Posterior vena cava (tissue), 2 donors: ENCODE data around the gene CYP26B1. TPM values are rescaled to one million over a fixed set of nuclear protein-coding genes. Genes with fewer than 3 reads are reported as not detected.

Experiments used
- DNase-seq: peaks from one replicate; pipeline ENCODE4 v3.0.0-alpha.2; 2020; ENCODE audit warnings: low spot score
- intact Hi-C, 2 donors: fragments of 100-400 bp; cut with DNase I; formaldehyde crosslinking; loops; one replicate each; pipeline versions ENCODE4 v1.14.1 to v1.14.2; 2022 to 2023
- total RNA-seq, 2 donors: library from RNA; stranded (reverse); fragmentation: NEBNext Ultra II Directional; extraction: Animal tissue kit (Norgen Biotek cat#: 25700); gene quantifications; one replicate each; pipeline ENCODE4 v1.2.1, GENCODE V29; 2021
- donor health status: DM: yes; HTN: yes; CAD: no.
- donor health status: DM: yes; HTN: yes; CAD: no.

The CYP26B1 gene
- total RNA-seq, 2 donors from 2014 or later = 5.0 to 5.1 TPM

DNA sequence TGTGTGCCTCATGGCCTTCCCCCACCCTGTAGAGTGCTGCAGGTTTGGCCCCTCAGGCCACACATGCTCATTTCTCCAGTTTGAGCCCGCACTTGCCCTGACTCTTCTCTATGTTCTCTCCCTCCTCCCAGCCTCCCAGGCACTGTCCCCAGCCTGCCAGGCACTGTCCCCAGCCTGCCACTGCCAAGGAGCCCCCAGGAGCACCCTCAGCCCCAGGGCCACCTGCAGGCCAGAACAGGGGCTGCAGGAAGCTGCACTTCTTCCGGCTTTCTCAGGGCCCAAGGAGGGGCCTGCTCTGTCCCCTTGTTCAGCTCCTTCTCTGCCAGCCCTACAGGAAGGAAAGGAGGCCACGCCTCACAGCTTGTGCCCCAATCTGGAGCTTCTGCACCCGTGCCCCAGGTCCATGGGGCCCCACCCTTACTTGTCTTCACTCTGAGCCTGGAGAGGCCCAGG is 31.6 kb downstream of the CYP26B1 start:
- intact Hi-C loops = no loop called here
- no peak for DNase-seq

DNA sequence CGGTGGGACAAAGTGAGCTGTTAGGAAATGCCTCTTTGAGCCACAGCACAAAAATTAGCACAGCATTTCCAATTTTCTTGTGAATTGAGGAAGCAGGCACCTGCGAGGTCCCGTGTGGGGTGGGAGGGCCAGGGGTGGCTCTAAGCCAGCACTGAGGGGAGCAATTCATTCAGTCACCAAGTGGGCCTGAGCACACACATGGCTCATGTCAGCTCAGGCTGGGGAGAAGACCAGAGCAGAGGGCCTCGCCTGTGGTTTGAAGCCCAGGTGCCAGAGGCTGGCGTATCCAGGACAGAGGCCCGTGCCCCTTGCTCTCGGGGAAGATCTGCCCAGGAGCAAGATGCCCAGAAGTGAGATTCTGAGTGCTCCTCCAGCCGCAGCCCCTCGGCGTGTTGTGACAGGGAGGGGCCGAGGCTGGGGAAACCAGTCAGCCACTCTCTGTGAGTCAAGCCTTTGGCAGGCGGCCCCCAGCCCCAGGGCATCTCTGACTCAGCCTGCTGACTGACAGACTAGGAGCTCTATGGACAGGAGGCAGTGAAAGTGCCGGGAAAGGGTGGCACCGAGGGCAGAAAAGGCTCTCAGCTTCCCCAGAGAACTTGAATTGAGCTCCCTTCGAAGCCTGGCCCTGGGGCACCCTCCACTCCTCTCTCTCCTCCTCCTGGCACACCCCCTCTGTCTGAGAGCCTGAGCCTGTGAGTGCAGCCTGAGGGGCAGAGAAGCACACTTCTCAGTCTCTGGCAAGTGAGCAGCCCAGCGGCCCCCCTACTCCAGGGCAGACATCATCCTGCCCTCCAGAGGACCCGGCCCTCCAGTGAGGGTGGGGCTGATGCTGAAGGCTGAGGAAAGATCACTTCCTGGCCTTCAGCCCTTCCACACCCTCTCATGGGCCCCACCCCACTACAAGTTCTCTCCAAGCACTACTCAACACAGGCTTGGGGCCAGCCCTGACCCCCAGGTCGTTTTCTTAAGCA is 32.3 kb downstream of the CYP26B1 start:
- peak; percentile 88 for DNase-seq
- intact Hi-C loops = no loop called here

DNA sequence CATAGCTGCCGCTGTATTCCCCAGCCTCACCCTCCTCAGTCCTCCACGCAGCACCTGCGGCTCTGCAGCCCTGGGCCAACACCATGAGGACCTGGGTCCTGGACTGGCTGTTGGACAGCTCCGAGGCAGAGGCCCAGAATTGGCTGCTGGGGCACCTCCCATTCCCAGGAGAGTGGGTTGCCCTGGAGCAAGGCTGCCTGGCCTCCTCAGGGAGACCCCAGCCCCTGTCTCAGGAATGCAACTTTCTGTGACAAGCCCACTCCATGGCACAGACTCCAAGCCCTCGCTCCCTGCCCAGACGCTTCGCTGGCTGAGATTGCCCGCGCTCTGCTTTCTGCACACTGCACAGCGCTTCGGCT is 33.0 kb downstream of the CYP26B1 start:
- peak; percentile 64 for DNase-seq
- intact Hi-C loops = no loop called here

DNA sequence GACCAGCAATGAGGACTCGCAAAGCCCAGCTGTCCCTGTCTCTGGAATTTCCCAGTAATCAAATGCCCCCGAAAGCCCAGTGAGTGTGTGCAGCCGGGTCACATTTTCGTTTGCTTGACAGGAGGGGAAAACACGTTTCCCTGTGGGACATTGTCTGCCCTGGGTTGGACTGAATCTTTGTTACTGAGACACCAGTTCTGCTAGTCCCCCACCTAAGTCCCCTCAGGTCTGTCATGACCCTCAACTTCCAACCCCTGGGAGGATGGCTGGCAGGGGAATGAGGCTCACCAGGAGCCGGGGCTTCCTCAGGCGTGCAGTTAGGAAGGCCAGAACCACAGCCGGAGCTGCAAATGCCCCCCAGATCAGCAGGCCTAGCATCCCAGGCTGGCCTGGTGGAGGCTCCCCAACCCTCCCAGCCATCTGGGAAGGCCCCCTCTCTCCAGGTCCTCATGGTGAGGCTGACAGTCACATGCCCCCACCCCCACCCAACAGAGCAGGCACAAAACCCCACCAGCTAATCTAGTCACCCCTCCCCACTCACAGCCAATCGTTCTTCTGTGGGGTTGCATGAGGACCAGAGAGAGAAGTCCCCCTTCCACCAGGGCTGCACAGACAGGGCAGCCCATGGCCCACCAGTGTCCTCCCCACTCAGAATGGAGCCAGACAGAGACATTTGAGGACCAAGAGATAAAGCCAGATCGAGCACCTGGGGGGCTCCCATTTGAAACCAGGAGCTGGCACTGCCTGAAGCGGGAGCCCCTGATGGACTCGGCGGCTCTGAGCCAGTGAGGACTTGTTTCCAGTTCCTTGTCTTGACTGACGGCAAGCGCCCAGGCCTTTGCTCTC is 33.6 kb downstream of the CYP26B1 start:
- peak; percentile 36 for DNase-seq
- intact Hi-C loops = no loop called here

DNA sequence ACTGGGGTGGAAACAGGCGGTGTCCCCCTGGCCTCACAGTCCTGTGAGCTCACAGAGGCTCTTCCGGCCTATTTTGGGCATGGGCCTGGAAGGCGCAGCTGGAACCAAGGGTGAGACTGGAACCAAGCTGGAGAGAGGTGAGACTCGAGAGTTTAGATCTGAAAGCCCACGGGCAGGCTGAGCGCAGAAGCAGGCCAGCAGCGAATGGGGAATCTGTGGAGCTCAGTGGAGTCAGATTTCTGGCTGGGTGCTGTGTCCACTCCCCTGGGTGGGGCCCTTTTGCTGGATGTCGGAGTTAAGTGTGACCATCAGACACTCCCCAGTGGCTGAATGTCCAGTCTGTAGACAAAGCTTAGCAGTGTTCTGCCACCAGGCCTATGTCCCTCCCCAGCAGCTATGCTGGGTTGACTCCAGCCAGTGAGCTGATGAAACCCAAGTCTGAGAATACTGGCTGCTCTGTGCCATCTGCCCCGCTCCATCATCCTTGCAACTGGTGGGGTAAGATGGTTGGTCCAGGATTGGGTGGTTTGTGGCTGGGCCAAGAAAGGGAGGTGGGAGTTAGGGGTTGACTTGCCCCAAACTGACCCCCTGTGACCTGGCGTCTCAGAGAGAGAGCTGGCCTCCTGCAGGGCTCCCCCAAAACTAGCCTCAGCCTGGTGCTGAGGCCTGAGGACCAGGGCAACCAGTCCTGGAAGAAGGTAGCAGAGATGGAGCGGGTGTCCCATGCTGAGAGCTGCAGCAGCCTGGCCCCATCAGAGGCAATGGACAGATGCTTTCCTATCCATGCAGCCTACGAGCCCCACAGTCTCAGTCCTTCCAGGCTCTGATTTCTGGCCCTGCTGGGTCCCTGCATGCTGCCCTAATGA is 34.4 kb downstream of the CYP26B1 start:
- intact Hi-C loops = no loop called here
- peak; percentile 59 for DNase-seq

DNA sequence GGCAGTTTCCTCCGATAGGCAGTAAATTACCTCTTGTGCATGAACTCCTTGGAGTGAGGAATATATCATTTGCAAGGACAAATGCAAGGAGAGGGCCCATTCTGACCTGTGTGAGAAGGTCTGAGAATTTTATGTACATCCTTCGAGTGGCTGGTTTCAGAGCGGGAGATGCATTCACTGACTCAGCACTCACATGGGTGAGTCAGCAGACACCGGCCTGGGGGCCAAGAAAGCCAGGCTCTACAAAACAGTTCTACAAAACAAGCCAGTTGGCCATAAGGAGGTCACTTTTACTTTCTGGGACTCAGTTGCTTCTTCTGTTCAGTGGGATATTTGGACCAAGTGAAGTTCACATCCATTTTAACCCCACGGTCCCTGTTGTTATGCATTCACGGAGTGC is 35.3 kb downstream of the CYP26B1 start:
- peak; percentile 62 for DNase-seq
- intact Hi-C loops = no loop called here

DNA sequence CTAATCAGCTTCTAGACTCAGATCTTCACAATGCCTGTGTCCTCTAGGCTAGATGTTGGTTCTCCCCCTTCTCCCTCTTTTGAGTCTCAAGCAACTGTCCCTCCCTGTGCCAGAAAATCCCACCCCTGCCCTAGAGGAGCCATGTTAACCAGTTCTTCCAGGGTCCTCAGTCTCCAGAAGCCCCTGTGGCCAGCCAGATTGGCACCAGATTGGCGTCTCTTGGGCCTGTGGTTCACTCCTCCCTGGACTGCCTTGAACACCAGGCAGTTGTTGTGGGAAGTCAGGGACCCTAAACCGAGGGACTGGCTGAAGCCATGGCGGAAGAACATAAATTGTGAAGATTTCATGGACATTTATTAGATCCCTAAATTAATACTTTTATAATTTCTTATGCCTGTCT is 36.6 kb downstream of the CYP26B1 start:
- peak; percentile 51 for DNase-seq

DNA sequence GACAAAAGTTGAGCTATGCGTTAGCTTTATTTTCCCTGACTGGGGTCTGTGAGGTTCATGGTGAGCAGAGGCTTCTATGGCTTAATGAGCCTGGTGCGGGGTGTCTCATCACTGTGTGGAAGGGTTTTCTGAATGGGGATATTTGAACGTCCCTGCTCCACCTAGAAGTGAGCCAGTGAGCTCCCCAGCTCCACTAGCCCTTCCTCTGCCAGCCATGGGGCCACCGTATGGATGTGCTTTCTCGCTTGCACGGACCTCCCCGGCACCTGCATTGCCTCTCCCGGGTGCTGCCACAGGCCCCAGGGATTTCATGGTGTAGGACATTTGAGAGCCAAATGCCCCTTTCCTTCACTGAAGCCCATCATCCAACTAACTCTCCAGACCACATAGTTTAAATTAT is 37.8 kb downstream of the CYP26B1 start:
- DNase-seq = peak; percentile 41
- intact Hi-C loops = no loop called here

More for the DNA sequence above, 36.6 kb downstream of the CYP26B1 start:
- intact Hi-C loops = no loop called here

DNA sequence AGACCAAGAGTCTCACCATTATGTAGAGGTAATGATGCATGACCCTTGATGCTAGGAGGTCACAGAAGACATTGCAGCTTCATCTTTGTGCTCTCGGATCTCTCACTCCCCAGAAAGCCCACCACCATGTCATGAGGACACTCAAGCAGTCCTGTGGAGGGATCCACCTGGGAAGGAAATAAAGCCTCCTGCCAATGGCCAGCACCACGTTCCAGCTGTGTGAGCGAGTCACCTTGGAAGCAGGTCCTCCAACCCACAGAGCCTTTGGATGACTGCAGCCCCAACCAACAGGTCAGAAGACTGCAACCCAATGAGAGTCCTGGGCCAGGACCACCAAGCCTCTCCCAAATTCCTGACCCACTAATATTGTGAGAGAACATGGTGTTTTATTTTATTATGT is 38.4 kb downstream of the CYP26B1 start:
- peak; percentile 20 for DNase-seq
- intact Hi-C loops = no loop called here

DNA sequence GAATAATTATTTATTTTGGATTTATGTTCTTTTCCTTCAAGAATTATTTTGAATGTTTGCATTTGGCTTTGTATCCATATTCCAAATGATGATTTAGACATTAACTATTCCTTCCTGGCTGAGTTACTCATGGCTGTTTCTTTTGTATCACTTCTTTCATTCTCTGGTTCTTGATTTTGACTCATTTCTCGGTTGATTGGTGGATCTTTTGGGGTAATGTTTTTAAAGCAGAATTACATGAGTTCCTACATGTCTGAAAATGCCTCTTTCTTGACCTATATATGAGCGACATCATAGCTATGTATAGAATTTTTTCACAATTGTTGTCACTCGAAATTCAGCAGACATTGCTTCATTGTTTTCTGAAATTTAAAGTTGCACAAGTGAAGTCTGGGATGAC is 39.5 kb downstream of the CYP26B1 start:
- DNase-seq = no peak
- intact Hi-C loops = no loop called here

DNA sequence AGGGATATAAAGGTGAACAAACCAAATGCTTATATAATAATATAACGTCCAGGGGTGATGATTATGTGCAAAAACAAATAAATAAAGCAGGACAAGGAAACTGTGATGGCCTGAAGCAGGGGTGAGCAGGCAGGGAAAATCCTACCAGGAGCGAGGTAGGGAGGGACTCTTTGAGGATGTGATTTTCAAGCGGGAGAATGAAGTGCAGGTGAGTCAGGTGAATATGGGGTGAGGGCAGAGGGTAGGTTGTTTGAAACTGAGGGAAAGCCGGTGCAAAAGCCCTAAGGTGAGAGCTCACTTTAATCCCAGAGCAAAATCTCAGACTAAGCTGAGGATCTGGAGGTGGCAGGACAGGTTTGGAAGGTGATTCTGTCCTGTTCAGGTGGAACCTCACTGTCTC is 40.7 kb downstream of the CYP26B1 start:
- intact Hi-C loops = no loop called here
- no peak for DNase-seq

DNA sequence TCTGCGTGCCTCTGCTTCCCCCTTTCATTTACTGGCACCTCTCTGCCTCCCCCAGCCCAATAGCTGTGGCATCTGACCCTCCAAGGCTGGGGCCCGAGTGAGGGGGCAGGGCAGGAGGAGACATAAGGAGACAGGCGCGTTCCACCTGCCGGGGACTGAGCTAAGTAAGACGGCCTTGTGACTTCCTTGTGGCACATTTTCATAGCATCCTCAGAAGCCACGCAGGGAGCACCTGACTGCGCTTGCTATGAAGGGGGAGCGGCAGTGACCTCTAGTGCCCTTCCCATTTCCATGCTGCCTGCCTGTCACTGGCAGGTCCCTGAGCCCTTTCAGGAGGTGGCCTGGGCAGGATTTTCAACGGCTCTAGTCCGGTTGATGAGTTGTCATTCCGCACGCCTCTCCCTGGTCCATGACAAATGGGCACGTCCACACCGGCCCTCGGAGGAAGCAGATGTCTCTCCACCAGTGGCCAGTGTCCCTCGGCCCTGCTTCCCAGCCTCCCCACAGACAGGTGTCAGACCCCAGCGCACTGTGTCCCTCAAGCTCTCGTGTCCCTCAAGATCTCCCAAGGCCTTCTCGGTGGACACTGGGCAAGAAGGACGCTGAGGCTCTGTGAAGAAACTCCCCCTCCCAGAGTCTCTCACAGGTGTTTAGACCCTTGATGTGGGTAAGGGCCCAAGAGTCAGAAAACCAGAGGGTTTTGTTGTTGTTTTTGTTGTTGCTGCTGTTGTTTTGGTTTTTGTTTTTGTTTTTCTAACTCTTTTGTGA is 42.7 kb downstream of the CYP26B1 start:
- DNase-seq = peak; percentile 76
- intact Hi-C loops = no loop called here

DNA sequence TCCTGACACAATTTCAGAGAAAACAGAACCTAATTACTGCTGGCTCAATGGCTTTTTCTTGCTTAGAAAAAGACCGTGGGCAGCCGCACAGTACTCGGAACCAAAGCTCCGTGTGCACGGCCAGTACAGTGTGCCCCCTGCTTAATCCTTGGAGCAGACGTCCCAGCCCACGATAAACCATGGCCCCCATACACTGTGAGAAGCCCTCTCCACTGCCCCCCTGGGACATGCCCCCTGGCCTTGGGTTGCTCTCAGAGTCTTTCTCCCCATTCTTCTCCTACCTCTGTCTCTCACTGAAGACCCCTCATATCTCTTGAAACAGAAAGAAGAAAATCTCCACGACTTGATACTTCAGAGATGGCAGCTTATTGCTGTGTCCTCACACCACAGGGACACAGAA is 44.0 kb downstream of the CYP26B1 start:
- DNase-seq = peak; percentile 48

DNA sequence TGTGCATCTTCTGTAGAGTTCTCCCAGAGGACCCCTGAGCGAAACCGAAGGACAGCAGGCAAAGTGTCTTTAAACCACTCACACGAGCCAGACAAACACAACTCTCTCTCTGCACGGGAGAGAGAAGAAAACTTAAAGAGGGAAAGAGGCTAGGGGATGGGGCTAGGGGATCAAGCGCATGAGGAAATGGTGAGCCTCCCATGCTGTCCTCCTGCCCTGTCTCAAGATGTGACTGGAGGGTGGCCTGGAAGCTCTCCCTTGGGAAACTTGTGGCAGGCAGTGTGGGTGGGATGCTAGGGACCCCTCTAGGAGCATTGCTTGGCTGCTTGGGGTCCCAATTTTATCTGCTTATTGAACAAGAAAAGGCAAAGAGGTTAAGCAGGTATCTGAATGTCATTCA is 44.5 kb downstream of the CYP26B1 start:
- DNase-seq = peak; percentile 28
- intact Hi-C loops = no loop called here

More for the DNA sequence above, 44.0 kb downstream of the CYP26B1 start:
- intact Hi-C loops = no loop called here

DNA sequence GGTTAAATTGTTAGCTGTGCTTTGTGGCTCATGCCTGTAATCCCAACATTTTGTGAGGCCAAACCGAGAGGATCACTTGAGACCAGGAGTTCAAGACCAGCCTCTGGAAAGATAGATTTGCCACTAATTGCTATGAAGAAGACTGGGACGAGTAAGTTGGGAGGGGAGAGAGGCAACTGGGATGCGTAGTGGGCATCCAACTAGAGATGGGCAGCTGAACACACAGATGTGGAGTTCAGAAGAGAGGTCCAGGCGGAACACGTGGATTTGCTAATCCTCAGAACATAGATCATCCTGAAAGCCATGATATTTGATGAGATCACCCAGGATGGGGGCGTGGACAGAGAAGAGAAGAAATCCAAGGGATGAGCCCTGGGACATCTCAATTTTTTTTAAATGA is 48.7 kb downstream of the CYP26B1 start:
- intact Hi-C loops = no loop called here
- peak; percentile 2 for DNase-seq

DNA sequence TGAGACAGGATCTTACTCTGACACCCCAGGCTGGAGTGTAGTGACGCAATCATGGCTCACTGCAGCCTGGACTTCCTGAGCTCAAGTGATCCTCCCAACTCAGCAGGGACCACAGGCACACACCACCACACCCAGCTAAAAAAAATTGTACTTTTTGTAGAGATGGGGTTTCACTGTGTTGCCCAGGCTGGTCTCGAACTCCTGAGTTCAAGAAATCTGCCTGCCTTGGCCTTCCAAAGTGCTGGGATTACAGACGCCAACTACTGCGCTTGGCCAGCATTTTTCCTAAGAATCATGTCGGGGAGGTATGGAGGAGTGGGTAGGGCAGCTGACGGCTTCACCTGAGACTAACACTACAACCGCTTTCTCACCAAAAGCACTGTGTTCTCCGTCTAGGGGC is 50.4 kb downstream of the CYP26B1 start:
- intact Hi-C loops = no loop called here

DNA sequence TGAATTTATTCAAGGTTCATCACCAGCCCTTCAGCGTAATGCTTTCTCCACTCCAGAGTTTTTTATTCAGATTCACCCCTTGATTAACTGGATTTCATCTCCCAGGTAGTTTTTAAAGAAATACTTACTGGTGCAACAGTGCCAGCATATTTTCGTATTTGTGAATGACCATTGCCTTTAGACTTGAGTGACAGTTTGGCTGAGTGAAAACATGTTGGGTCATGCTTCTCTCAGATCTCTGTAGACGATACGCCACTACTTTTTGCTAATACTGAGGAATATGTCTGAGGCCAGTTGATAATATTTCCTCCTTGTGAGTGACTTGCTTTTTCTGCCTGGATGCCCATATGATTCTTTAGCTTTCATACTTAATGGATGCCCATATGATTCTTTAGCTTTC is 51.5 kb downstream of the CYP26B1 start:
- no peak for DNase-seq
- intact Hi-C loops = no loop called here

More for the DNA sequence above, 50.4 kb downstream of the CYP26B1 start:
- peak; percentile 6 for DNase-seq

DNA sequence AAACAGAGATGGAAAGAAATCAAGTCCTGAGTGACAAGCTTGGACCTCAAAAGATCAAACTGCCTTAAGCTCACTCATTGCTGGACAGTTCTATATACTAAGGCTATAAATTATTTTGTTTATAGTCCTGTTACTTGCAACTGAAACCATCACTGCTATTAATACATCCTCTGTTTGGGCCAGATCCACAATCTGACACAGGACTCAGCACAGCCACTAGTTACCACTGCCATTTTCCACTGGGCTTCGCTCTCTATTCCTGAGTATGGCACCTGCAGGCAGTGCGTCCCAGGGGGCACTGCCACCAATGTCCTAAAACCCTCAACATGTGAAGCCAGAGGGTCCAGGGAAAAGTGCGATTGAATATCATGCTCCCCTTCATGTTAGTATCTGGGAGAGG is 52.3 kb downstream of the CYP26B1 start:
- intact Hi-C loops = no loop called here
- peak; percentile 15 for DNase-seq

DNA sequence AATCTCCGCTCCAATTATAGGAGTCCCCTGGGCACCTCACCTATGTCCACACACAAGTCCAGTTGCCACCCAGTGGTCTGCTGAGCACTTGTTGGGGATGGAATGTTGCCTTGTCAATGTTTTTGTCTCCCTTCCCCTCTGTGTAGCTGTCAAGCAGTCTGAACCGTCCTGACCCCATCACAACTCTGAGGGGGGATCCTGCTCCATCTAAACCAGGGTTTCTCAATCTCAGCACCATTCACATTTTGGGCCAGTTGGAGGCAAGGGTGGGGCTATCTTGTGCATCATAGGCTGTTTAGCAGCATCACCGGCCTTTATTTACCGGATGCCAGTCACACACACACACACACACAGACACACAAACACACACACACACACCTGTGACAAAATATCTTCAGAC is 53.0 kb downstream of the CYP26B1 start:
- no peak for DNase-seq
- intact Hi-C loops = no loop called here
